IPS-18a (cell line): ENCODE results near the gene APPBP2.

Experiments
- H3K27ac ChIP-seq: one replicate; pipeline ENCODE4 v1.5.1; 2013; ENCODE audit warnings: low read length
- H3K27me3 ChIP-seq: one replicate; pipeline ENCODE4 v1.6.1; 2013; ENCODE audit warnings: mild to moderate bottlenecking, low read length; ENCODE audit not compliant: control insufficient read depth, insufficient read depth
- H3K36me3 ChIP-seq: one replicate; pipeline ENCODE4 v1.6.1; 2013; ENCODE audit warnings: low read depth, low read length; ENCODE audit not compliant: control insufficient read depth
- H3K4me1 ChIP-seq: one replicate; pipeline ENCODE4 v1.6.1; 2013; ENCODE audit warnings: low read depth, low read length; ENCODE audit not compliant: control insufficient read depth
- H3K4me3 ChIP-seq: one replicate; pipeline ENCODE4 v1.5.1; 2013; ENCODE audit warnings: low read length
- H3K9ac ChIP-seq: one replicate; pipeline ENCODE4 v1.6.1; 2013; ENCODE audit warnings: mild to moderate bottlenecking, low read length, moderate library complexity
- H3K9me3 ChIP-seq: one replicate; pipeline ENCODE4 v1.6.1; 2013; ENCODE audit warnings: low read depth, low read length; ENCODE audit not compliant: control insufficient read depth

The APPBP2 gene

GRCh38 chr17:60525685-60526514 lies at the start of gene APPBP2:
APPBP2 (minus strand) TSS chr17:60526242; CDS start chr17:60525931, 311 bp downstream.
- Histone ChIP-seq H3K4me1 (peaks cover 6% of the 10 kb centered on the region), H3K27me3 (no peaks in the 10 kb centered on the region), H3K36me3 (no peaks in the 10 kb centered on the region), H3K9ac (peak within 1 kb of the TSS; percentile 82), H3K4me3 (peak within 1 kb of the TSS; percentile 90), H3K27ac (peak within 1 kb of the TSS; percentile 74), H3K9me3 (no peaks in the 10 kb centered on the region)

DNA sequence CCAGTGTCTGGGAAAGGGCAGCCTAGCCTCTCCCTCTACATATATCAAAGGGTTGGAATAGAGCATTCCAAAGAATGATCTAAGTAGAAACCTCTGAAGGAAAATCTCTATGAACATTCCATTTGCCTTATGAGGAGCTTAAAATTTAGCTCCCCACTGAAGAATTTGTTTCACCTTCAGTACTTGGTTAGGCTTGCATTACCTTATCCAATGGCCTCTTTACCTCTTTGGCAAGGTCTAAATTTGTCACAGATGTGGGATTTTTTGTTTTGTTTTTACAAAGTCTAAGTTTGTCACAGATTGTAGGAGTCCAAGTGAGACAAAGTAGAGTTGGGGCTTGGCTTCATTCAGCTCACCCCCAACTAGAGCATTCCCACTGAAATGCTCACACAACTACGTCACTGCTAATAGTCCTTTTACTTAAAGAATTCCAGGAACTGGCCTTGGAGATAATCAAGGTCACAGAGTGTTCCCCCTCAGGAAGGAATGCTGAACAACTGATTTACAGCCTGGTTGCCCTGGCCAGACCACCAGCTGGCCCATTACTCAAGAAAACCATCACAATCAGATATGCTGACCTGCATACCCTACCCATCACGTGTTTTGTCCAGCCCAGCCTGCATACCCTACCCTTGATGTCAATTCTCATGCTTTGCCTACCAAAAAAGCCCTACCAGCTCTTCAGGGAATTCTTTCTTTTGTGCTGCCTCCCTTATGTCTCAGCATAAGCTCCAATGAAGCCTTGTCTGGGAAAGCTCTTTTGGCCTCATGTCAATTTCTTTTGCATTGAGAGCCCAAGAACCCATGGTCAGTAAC lies 47.4 kb upstream of the APPBP2 start:
- Histone ChIP-seq H3K36me3 (no peaks in the 10 kb centered on the region), H3K27me3 (no peaks in the 10 kb centered on the region), H3K9me3 (no peaks in the 10 kb centered on the region), H3K9ac (no peak overlapping the region), H3K4me3 (no peak overlapping the region), H3K4me1 (no peaks in the 10 kb centered on the region), H3K27ac (no peak overlapping the region)

GRCh38 chr17:60565233-60565632 lies 39.2 kb upstream of the APPBP2 start:
- Histone ChIP-seq H3K9me3 (no peaks in the 10 kb centered on the region), H3K4me3 (no peak overlapping the region), H3K4me1 (no peaks in the 10 kb centered on the region), H3K27ac (no peak overlapping the region), H3K27me3 (no peaks in the 10 kb centered on the region), H3K36me3 (no peaks in the 10 kb centered on the region), H3K9ac (no peak overlapping the region)

- H3K4me3 ChIP-seq = no peak overlapping the region
- no peaks in the 10 kb centered on the region for H3K36me3 ChIP-seq
- H3K27me3 ChIP-seq = no peaks in the 10 kb centered on the region
- H3K4me1 ChIP-seq = no peaks in the 10 kb centered on the region
- no peaks in the 10 kb centered on the region for H3K9me3 ChIP-seq
- no peak overlapping the region for H3K9ac ChIP-seq
- no peak overlapping the region for H3K27ac ChIP-seq
These were observed 37.7 kb upstream of the APPBP2 start for GRCh38 chr17:60563743-60564142.

GRCh38 chr17:60562421-60562820 lies 36.4 kb upstream of the APPBP2 start:
- Histone ChIP-seq H3K4me3 (no peak overlapping the region), H3K27ac (no peak overlapping the region), H3K9ac (no peak overlapping the region), H3K27me3 (no peaks in the 10 kb centered on the region), H3K36me3 (no peaks in the 10 kb centered on the region), H3K4me1 (no peaks in the 10 kb centered on the region), H3K9me3 (peaks cover 8% of the 10 kb centered on the region)

DNA sequence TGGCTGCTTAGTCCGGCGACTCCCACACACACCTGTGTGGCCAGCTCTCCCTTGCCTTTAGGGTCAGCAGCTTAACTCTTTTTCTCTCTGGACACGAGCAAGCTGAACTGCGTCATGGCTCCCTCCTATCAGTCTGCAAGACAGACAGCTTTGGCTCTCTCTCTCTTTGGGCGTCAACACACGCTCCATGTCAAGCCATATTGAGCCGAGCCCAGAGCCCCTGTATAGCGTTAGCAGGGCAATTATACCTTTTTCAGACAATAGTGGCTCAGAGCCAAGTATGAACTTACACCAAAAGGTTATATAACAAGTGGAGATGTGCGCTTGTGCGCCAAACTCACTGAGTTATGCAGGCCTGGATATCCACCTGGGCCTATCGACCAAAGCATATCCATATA lies 34.8 kb upstream of the APPBP2 start:
- peaks cover 12% of the 10 kb centered on the region for H3K9me3 ChIP-seq
- no peak overlapping the region for H3K4me3 ChIP-seq
- no peak overlapping the region for H3K9ac ChIP-seq
- no peaks in the 10 kb centered on the region for H3K27me3 ChIP-seq
- H3K27ac ChIP-seq = no peak overlapping the region
- no peaks in the 10 kb centered on the region for H3K4me1 ChIP-seq
- no peaks in the 10 kb centered on the region for H3K36me3 ChIP-seq

DNA sequence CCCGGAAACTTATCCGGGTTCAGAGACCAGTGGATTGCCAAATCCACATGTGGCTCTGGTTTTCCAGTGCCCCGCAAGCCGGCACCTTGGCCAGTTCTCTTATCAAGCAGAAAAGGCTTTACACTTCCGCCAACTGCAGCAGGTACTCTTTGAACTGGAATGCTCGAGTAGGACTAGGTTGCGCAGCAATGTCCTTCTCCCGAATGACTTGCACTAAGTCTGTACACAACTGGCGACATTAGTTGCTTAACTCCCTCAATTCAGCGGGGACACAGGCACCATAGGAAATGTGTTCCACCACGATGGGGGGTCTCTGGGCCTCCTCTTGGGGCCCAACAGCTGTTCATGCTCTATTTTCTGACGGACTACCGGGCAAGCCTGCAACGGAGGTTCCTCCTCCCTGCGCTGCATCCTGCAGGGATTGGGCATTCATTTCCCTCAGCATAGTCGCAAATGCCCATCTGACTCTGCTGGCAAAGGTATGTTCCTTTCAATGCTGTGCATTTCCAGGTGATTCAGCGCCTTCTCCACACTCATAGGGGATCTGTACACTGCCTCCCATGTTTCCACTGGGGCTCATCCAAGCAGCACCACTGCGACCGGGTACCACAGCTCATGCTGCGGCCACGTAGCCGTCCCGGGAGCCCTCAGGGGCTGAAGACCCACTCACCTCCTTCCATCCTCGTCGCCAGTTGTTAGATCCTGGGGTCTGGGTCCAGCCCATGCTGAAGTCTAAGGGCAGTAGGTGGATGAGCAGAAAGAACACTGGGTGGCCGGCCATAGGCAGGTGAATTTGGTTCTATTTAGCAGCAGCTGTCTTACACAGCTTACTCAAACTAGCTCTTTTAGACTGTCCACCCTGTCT lies 34.2 kb upstream of the APPBP2 start:
- H3K36me3 ChIP-seq = no peaks in the 10 kb centered on the region
- H3K27me3 ChIP-seq = no peaks in the 10 kb centered on the region
- no peaks in the 10 kb centered on the region for H3K4me1 ChIP-seq
- no peak overlapping the region for H3K9ac ChIP-seq
- H3K9me3 ChIP-seq = peaks cover 12% of the 10 kb centered on the region
- H3K27ac ChIP-seq = no peak overlapping the region
- H3K4me3 ChIP-seq = no peak overlapping the region

DNA sequence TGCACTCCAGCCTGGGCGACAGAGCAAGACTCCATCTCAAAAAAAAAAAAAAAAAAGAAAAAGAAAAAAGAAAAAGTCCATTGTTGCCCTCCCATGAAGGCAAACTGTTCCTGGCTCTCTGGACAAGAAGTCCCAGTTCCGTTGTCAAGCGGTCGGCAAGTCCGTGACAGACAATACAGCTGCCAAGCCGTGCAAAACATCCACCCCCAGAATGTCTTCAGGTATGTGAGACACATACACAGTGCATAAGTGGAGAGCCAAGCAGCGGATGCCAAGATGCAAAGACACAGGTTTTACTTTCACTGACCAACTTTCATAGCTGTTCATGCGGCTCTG lies 33.6 kb upstream of the APPBP2 start:
- H3K9ac ChIP-seq = no peak overlapping the region
- H3K4me3 ChIP-seq = no peak overlapping the region
- no peaks in the 10 kb centered on the region for H3K4me1 ChIP-seq
- H3K36me3 ChIP-seq = no peaks in the 10 kb centered on the region
- no peaks in the 10 kb centered on the region for H3K27me3 ChIP-seq
- H3K9me3 ChIP-seq = peaks cover 12% of the 10 kb centered on the region
- H3K27ac ChIP-seq = no peak overlapping the region

DNA sequence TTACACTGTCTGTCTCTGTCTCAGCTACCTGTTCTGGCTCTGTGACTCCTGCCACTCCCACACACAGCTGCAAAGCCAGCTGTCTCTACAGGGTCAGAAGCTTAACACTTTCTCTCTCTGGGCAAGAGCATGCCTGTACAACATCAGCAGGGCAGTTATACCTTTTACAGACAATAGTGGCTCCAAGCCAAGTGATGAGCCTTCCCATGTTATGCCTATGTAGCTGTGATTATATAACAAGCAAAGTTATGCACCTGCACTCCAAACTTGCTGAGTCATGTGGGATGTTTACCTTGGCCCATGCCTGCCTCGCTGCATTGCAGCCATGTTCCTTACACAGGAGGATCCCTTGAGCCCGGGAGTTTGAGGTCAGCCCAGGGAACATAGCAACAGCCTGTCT lies 31.8 kb upstream of the APPBP2 start:
- H3K9me3 ChIP-seq = peaks cover 12% of the 10 kb centered on the region
- no peaks in the 10 kb centered on the region for H3K4me1 ChIP-seq
- H3K4me3 ChIP-seq = no peak overlapping the region
- no peak overlapping the region for H3K9ac ChIP-seq
- no peak overlapping the region for H3K27ac ChIP-seq
- no peaks in the 10 kb centered on the region for H3K27me3 ChIP-seq
- no peaks in the 10 kb centered on the region for H3K36me3 ChIP-seq

DNA sequence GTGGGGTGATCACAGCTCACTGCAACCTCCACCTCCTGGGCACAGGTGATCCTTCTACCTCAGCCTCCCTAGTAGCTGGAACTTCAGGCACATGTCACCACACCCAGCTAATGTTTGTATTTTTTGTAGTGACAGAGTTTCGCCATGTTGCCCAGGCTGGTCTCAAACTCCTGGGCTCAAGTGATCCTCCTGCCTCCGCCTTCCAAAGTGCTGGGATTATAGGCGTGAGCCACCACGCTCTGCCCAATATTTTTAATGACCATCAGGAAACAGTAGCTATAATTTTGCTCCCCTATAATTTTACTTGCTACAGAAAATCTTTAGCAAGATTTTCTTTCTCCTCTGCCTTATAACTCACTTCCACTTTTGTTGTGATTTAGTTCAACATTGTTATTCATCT lies 29.7 kb upstream of the APPBP2 start:
- Histone ChIP-seq H3K4me3 (no peak overlapping the region), H3K9me3 (peaks cover 12% of the 10 kb centered on the region), H3K9ac (no peak overlapping the region), H3K27ac (no peak overlapping the region), H3K36me3 (no peaks in the 10 kb centered on the region), H3K27me3 (no peaks in the 10 kb centered on the region), H3K4me1 (no peaks in the 10 kb centered on the region)

DNA sequence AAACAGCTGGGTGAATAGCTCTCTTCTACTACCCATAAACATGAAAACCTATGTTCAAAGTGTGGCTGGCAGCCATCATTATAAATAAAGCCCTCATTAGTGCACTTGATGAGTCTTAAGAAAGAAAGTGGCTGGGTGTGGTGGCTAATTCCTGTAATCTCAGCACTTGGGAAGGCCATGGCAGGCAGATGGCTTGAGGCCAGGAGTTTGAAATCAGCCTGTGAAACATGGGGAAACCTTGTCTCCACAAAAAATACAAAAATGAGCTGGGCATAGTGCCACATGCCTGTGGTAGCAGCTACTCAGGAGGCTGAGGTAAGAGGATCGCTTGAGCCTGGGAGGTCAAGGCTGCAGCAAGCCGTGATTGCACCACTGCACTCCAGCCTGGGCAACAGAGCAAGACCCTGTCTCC lies 28.3 kb upstream of the APPBP2 start:
- no peak overlapping the region for H3K9ac ChIP-seq
- peaks cover 12% of the 10 kb centered on the region for H3K9me3 ChIP-seq
- no peaks in the 10 kb centered on the region for H3K27me3 ChIP-seq
- H3K27ac ChIP-seq = no peak overlapping the region
- H3K4me3 ChIP-seq = no peak overlapping the region
- H3K36me3 ChIP-seq = no peaks in the 10 kb centered on the region
- no peaks in the 10 kb centered on the region for H3K4me1 ChIP-seq
